ENCODE measurements around the gene LTA. TPM values are rescaled to one million over a fixed set of nuclear protein-coding genes. Genes with fewer than 3 reads are reported as not detected.

The LTA gene
- polyA plus RNA-seq, 1 of the 3 experiments (the other 2 are of a cell fraction): not detected

GRCh38 chr6:31573239-31574105 is 1.4 kb downstream of the LTA start:
- Histone ChIP-seq H3K4me1 (ENCODE audit: control insufficient read depth in 1 of 2, insufficient read depth in 2 of 2, low read depth in 1 of 2, low read length in 1 of 2) (no peaks in the 10 kb centered on the region; a peak in 1 of 4 replicates), H3F3A (replicated peaks; ENCODE audit: insufficient read depth) (peaks cover 2% of the 10 kb centered on the region), H3K9ac (no peak overlapping the region), H2AFZ (ENCODE audit: low read depth) (no peak overlapping the region), H3K4me2 (no peak overlapping the region), H3K9me3 (no peaks in the 10 kb centered on the region; the same call in 1 of the 2 replicates), H3K27ac (ENCODE audit: low read depth in 2 of 2, low read length in 1 of 2) (no peak overlapping the region), H3K79me2 (ENCODE audit: insufficient read depth) (no peaks in the 10 kb centered on the region), H4K20me1 (ENCODE audit: insufficient read depth) (no peaks in the 10 kb centered on the region), H3K4me3 (ENCODE audit: low read depth in 2 of 2, low read length in 1 of 2) (no peak overlapping the region), H3K27me3 (ENCODE audit: insufficient read depth) (no peaks in the 10 kb centered on the region), H3K36me3 (replicated peaks in 1 of 2; ENCODE audit: control insufficient read depth in 1 of 2, insufficient read depth in 2 of 2, low read length in 1 of 2) (no peaks in the 10 kb centered on the region), H3K9me2 (no peaks in the 10 kb centered on the region)
- CTCF ChIA-PET: interaction anchor here (0.9 to 17.6 kb wide), 5 partner anchors 10 to 67 kb away, joined by 3 to 312 read pairs (median 3); partner anchors contain the start of genes ATP6V1G2 and NFKBIL1
- DNase-seq: no peak
- TF ChIP-seq JUND (IDR thresholded peaks at IDR 0.05) (no peak), USF1 (IDR thresholded peaks at IDR 0.05; ENCODE audit: borderline replicate concordance, low read depth) (no peak), RFX5 (IDR thresholded peaks at IDR 0.05; ENCODE audit: low read length) (no peak), MXI1 (IDR thresholded peaks at IDR 0.05; ENCODE audit: low read depth, low read length) (no peak), ZBTB33 (IDR thresholded peaks at IDR 0.05; ENCODE audit: borderline replicate concordance, low read depth) (no peak), EZH2phosphoT487 (IDR thresholded peaks at IDR 0.05; ENCODE audit: borderline replicate concordance, low read depth) (no peak), NRF1 (IDR thresholded peaks at IDR 0.05; ENCODE audit: low read depth, low read length) (no peak), IRF3 (IDR thresholded peaks at IDR 0.05; ENCODE audit: low read depth, low read length) (no peak), GATA2 (CRISPR knock-in tag; IDR thresholded peaks at IDR 0.05) (no peak), REST (IDR thresholded peaks at IDR 0.05; ENCODE audit: low read depth, low read length) (no peak), MAX (IDR thresholded peaks at IDR 0.05; ENCODE audit: low read depth) (no peak), EP300 (IDR thresholded peaks at IDR 0.05; ENCODE audit: borderline replicate concordance in 1 of 2, low read depth in 1 of 2, low read length in 1 of 2) (no peak), TCF12 (IDR thresholded peaks at IDR 0.05) (no peak), POLR2AphosphoS5 (IDR thresholded peaks at IDR 0.05; ENCODE audit: low read depth, low read length) (no peak), CTCF (IDR thresholded peaks at IDR 0.05) (no peak), PBX3 (IDR thresholded peaks at IDR 0.05) (no peak), TEAD4 (IDR thresholded peaks at IDR 0.05; ENCODE audit: borderline replicate concordance, insufficient read depth) (no peak)
- POLR2A ChIA-PET: no interaction called here
- WGBS (ENCODE audit: low lambda C conversion rate): 56% methylated on average over 9 of the region's 9 CpGs
